GM21576 (cell line): ENCODE data around the gene NFATC2.

Source experiments
- ATAC-seq: cut with Tn5 transposase; IDR thresholded peaks from one replicate; pipeline ENCODE4 v1.9.1; 2021; ENCODE audit warnings: mild to moderate bottlenecking, moderate library complexity; ENCODE audit not compliant: unreplicated experiment

Gene NFATC2

DNA sequence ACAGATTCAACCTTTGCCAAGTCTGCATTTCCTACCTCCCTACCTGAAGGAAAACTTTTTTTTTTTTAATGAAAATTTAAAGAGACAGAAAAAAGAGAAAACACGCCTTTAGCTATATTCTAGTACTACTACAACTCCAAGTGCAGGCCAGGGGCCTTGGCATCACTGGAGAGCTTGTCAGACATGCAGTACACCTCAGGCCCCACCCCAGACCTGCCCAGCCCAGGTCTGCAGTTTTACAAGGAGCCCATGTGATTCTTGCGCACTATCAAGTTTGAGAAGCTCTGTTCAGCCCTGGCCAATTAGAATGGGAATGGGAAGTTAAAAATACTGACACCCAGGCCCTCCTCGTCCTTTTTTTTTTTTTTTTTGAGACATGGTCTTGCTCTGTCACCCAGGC, 85.0 kb downstream of the NFATC2 start:
- no peak for ATAC-seq

GRCh38 chr20:51456511-51457509, 85.7 kb downstream of the NFATC2 start:
- no peak for ATAC-seq

- ATAC-seq = no peak
Observed at GRCh38 chr20:51454250-51454865, 88.2 kb downstream of the NFATC2 start.

DNA sequence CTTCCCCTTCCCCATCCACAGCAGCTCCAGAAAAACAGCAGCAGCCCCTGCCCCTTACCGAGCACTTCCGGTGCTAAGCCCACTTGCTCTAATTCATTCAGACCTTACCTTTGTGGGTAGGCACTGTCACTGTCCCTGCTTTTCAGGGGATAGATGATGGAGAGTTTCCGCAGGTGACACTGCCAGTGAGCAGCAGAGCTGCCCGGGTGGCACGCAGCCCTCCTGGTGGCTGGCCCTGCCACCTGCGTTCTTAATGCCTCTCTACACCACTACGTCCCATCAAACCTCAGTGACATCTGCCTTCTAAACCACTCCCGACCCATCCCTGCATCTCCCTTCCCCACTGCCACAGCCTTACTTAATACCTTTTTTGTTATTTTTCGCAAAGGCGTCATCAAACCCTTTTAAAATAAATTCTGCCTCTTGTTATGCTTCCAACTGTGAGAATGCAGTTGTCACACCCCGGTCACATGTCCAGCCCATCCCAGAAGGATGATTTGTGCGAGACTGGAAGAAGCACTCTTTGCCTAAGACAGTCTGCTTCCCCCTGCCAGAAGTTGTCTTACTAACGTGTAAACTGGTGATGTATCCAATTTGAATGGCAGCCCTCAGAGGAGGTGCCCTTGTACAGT, 89.7 kb downstream of the NFATC2 start:
- ATAC-seq = no peak

- no peak for ATAC-seq
Observed at GRCh38 chr20:51452091-51452613, 90.4 kb downstream of the NFATC2 start.

GRCh38 chr20:51451484-51451883, 91.0 kb downstream of the NFATC2 start:
- no peak for ATAC-seq

- no peak for ATAC-seq
Observed at GRCh38 chr20:51450984-51451383, 91.5 kb downstream of the NFATC2 start.

DNA sequence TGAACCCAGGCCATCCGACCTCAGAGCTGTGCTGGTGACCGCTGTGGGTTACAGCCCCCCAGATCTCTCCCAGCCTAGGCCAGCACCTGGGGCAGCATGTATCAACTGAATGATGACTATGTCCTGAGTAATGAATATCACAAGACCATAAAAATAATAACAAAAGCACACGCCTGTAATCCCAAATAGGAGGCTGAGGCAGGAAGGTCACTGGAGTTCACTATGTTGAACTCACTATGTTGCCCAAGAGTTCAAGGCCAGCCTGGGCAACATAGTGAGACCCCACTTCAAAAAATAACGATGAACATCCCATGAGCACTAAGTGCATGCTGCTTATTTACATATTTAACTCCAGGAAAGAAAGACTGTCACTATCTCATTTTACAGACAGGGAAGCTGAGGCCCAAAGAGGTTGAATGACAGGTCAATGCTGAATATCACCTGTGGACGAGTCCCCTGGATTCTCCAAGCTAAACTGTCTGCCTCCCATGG, 92.3 kb downstream of the NFATC2 start:
- no peak for ATAC-seq

- no peak for ATAC-seq
Observed at GRCh38 chr20:51449498-51450220, 92.9 kb downstream of the NFATC2 start.

- no peak for ATAC-seq
Observed at GRCh38 chr20:51447765-51448148, 94.8 kb downstream of the NFATC2 start.

- no peak for ATAC-seq
Observed at GRCh38 chr20:51447097-51447764, 95.3 kb downstream of the NFATC2 start.

GRCh38 chr20:51446656-51447055, 95.9 kb downstream of the NFATC2 start:
- ATAC-seq = no peak

- no peak for ATAC-seq
Observed at GRCh38 chr20:51446230-51446629, 96.3 kb downstream of the NFATC2 start.

DNA sequence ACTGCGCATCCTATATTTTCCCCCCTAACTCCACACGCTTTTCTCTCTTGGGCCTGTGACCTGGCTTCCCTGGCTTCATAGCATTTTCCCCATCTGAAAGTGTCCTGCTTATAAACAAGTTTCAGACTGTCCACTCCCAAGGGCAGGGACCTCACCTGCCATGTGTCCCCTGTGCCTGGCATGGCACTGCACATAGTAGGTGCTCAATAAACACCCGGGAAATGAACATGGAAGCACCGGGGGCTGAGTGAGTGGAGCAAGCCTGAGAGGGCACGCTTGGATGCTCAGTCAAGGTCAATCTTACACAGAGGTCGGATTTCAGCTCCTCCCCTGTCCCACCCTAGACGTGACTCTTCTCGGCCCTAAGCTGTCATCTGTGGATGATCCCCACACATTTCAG, 96.9 kb downstream of the NFATC2 start:
- no peak for ATAC-seq

GRCh38 chr20:51444922-51445438, 97.5 kb downstream of the NFATC2 start:
- ATAC-seq = no peak

GRCh38 chr20:51444467-51444866, 98.1 kb downstream of the NFATC2 start:
- ATAC-seq = no peak

GRCh38 chr20:51442602-51443001, 99.9 kb downstream of the NFATC2 start:
- no peak for ATAC-seq

DNA sequence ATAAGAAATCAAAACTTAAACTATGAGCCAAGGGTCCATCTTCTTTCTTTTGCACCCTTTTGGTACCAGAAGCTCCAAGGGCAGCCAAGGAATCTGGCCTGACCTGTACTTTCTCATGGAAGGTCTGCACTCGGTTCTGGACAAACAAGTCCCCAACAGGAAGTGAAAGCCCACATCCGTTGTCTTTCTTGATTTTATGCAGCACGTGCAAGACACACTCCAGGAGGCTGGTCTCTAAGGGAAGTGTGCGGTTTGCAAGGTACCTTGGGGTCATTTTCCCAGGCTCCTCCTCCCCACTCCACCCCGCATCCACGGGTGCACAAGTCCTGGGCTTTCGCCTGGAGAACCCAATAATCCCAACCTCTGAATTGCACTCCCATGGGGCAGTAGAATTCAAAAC, 101.9 kb downstream of the NFATC2 start:
- no peak for ATAC-seq

GRCh38 chr20:51439160-51439689, 103.3 kb downstream of the NFATC2 start:
- ATAC-seq = no peak

DNA sequence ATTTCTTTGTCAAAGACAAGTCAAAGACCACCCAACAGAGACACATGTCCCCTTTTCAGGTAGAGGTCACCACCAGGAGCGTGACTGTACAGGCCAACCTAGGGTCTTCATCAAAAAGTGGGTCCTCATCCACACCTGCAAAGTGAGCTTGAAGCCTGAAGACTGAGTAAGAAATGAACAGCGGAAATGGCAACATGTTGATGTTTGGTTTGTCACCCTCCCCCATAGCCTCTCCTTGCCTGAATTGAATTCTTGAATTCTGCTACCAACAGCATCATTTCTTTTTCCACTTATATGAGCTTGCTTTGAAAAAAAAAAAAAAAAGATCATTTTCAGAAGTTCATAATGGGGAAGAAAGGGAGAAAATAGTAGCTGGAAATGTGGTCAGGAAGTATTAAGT, 104.4 kb downstream of the NFATC2 start:
- no peak for ATAC-seq
